Loucy (cell line): ENCODE results near the gene RAPGEF5.

ENCODE experiments used
- CTCF ChIP-seq: fragments of 200-600 bp; sonication (generic); conservative IDR thresholded peaks from 2 replicates; pipeline ENCODE4 v1.5.1; 2014; ENCODE audit warnings: mild to moderate bottlenecking, antibody characterized with exemption, low read length
- EZH2phosphoT487 ChIP-seq: fragments of 200-600 bp; IDR thresholded peaks from 2 replicates; pipeline ENCODE4 v1.6.1; 2018; ENCODE audit warnings: antibody characterized with exemption, mild to moderate bottlenecking, moderate library complexity, borderline replicate concordance

DNA sequence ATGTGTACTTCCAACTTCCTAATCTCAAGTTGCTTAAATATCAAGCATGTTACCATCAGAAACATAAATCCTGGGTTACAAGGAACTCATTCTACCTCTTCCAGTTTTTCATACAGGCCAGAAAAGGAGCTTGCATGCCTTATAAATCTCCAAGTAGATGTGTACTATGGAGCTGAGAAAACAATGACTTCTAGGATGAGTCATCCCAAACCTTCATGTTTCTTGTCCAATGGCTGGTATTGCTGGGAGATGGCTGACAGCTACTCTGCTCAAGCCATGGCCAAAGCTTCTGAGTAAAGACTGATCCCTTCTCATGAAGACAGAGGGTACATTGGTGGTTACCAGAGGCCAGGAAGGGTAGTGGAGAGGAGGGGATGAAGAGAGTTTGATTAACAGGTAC is 8.6 kb downstream of the RAPGEF5 start:
- no peak for TF ChIP-seq CTCF
- TF ChIP-seq EZH2phosphoT487: no peak
